DLD1 (cell line): ENCODE measurements around the gene MAPKAP1.
"Not testable (repeated sequence)": the region's sequence is repeated elsewhere in the genome, so short reads cannot be mapped to it uniquely, and the experiment has no call there.

ENCODE experiments used
- in situ Hi-C: cut with HindIII; loops from 2 replicates; pipeline ENCODE4 v1.10.0; 2017; ENCODE audit warnings: low sequenced_read_pairs

The MAPKAP1 gene

GRCh38 chr9:125609744-125610143 lies 97.3 kb downstream of the MAPKAP1 start:
- in situ Hi-C loops: no loop called here

DNA sequence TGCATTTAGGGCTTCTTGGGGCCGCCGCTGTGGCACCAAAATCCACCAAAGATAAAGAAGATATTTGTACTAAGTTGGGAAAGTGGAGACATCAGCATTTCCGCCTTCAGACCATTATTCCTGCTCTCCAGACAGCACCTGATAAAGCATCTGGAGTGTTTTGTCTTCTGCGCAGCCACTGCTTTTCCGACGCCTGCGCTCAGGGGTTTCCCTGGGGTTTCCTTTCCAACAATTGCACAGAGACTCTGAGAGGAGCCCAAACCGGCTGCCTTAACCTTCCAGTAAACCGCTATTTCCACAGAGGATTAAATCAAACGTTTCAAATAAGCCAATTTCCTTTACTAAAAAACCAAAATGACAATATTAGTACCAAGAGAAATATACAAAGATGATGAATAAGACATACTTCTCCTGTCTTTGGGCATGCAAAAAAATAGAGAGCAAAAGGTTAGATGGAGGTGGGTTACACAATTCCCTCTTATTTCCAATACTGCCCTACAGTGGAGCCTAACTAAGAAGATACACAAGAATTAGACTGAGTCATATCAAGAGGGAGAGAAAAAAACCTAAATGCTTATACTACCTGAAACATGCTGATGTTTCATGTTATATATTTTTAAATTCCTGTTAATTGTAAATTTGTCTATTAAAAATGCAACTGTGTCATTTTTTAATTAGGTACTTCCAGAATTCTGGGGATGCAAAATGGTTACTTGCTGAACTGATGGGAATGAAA lies 98.4 kb downstream of the MAPKAP1 start:
- in situ Hi-C loops: no loop called here

- in situ Hi-C loops: no loop called here
These were observed 102.8 kb downstream of the MAPKAP1 start for GRCh38 chr9:125604196-125604595.

GRCh38 chr9:125603478-125604021 lies 103.5 kb downstream of the MAPKAP1 start:
- in situ Hi-C loops: no loop called here

DNA sequence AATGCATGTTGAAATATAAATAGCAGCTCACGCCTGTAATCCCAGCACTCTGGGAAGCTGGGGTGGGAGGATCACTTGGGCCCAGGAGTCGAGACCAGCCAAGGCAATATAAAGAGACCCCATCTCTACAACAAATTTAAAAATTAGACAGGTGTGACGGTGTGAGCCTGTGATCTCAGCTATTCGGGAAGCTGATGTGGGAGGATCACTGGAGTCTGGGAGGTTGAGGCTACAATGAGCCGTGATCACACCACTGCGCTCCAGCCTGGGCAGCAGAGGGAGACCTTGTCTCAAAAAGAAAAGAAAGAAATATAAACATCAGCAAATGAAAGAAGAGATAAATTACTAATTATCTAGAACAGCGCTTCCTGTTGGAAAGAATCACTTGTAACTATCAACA lies 105.0 kb downstream of the MAPKAP1 start:
- in situ Hi-C loops: no loop called here

DNA sequence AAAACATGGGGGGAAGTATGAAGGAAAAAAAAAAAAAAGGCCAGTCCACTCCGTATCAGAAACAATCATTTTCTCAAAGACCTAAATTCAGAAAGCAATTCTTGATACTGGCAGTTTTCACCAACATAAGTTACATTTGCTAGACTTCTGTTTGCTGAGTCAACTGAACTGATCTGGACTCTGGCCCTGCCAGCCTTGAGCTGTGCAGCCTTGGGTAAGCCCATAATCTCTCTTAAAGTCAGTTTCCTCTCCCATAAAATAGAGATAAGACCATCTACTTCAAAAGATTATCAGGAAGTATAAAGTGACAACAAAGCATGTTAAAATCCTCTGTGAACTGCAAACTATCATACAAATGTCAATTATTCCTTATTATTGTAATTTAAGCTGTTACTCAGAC lies 106.8 kb downstream of the MAPKAP1 start:
- in situ Hi-C loops: no loop called here

DNA sequence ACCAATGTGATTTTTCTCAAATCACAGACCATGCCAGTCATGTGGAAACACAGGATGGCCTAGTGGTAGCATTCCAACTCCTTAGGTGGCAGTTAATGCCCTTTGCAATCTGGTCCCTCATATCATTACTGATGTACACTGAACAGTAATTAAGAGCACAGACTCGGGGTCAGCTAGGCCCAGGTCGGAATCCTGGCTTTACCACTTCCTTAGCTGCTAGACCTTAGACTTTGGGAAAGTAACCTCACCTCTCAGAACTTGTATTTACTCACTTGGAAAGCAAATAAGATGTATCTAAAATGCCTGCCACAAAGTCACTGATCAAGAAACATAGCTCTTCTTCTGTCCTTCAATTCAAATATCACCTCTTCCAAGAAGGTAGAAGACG lies 112.8 kb downstream of the MAPKAP1 start:
- in situ Hi-C loops: no loop called here

DNA sequence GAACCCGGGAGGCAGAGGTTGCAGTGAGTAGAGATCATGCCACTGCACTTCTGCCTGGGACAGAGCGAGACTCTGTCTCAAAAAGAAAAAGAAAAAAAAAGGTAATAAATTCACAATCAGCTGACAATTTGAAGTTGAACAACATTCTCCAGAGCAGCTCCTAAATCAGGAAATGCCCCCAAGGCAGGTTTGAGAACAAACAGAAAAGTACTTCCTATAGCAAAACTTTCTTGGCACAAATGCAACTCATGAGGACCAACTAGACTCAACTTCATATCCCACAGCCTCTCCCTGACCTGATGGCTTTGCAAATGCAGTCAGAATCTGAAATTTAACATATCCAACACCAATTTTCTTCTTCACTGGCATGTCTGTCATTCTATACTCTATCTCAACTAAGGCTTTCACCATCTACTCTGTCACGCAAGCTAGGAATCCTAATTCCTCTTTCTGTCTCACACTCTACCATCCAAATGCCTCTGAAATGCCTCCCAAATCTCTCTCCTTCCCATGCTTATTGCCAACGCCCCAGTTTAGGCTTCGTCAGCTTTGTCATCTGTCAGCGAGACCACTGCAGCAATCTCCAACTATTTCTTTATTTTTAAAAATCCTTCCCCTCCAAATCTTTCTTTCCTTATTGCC lies 113.3 kb downstream of the MAPKAP1 start:
- in situ Hi-C loops: no loop called here

GRCh38 chr9:125591888-125592287 lies 115.1 kb downstream of the MAPKAP1 start:
- in situ Hi-C loops: no loop called here

- in situ Hi-C loops: no loop called here
These were observed 115.8 kb downstream of the MAPKAP1 start for GRCh38 chr9:125591245-125591644.

- in situ Hi-C loops: no loop called here
These were observed 117.7 kb downstream of the MAPKAP1 start for GRCh38 chr9:125589287-125589686.

GRCh38 chr9:125587819-125588460 lies 119.1 kb downstream of the MAPKAP1 start:
- in situ Hi-C loops: no loop called here

- in situ Hi-C loops: no loop called here
These were observed 120.9 kb downstream of the MAPKAP1 start for GRCh38 chr9:125586172-125586511.

DNA sequence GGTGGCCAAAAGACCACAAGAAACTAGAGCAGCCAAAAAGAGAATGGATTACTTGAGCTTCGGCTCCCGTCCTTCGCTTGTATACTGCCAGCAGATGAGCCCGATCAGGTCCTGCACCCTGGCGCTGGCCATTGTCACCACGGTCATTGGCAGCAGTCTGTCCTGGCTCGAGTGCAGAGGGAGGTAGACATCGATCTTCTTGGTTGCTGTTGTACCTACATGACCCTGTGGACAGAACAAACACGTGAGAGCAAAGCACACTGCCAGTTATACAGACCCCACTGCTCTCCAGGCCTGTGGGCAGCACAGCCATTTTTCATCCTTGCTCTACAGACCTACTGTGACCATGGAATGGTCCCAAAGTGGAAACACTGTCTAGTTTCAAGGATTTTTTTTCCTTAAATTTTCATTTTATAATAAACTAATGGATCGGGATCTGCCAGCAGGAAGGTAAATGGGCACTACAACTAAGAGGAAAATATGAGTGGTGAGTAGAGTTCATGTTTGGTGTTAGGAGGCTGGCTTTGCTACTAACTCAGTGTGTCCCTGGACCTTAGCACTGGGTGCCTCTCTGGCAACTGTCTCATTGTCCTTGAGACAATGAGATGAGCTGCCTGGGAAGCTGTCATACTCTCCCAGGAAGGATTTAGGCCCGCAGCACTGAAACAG lies 121.4 kb downstream of the MAPKAP1 start:
- in situ Hi-C loops: no loop called here

DNA sequence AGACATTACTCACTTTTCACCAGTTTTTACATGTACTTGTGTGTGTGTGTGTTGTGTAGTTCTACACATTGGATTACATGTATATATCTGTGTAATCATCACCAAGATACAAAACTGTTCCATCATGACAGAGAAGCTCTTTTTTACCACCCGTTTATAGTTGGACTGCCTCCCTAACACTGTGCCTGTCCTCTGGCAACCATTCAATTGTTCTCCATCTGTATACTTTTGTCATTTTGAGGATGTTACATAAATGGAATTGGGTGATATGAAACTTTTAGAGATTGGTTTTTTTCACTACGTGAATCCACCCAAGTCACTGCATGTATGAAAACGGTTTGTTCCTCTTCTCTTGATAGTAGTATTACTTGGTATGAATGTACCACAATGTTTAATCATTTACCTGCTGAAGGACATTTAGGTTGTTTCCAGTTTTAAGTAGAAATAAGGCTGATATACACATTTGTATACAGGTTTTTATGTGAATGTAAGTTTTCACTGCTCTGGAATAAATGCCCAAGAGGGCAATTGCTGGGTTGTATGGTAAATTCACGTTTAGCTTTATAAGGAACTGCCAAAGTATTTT lies 126.2 kb downstream of the MAPKAP1 start:
- in situ Hi-C loops: no loop called here

DNA sequence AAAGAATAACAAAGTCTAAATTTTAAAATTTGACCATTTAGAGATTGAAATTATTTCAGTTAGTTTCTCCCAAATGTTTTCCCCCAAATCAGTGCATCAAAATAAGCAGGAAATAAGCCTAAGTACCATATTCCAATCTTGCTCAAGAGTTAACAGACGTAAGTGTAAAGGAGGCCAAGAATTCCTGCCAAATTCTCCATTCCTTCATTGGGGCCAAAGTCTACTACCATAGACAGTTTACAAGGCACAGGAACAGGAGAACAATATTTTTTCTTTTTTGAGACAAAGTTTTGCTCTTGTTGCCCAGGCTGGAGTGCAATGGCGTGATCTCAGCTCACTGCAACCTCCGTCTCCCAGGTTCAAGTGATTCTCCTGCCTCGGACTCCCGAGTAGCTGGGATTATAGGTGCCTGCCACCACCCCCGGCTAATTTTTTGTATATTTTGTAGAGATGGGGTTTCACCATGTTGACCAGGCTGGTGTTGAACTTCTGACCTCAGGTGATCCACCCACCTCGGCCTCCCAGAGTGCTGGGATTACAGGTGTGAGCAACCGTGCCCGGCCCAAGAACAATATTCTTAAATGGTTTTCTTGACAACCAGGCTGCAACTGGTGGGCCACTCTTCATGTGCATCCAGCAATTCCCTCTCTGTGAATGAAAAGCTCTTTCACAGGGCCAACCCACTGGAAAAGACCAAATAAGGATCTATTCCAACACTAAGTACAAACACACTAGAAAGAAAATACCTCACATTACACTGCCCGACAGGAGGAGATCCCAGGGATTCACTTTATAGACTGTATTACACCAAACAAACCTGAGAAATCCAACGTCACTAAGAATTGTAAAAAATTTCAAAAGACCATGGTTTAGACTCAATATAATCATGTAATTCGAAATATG lies 127.7 kb downstream of the MAPKAP1 start:
- in situ Hi-C loops: no loop called here

DNA sequence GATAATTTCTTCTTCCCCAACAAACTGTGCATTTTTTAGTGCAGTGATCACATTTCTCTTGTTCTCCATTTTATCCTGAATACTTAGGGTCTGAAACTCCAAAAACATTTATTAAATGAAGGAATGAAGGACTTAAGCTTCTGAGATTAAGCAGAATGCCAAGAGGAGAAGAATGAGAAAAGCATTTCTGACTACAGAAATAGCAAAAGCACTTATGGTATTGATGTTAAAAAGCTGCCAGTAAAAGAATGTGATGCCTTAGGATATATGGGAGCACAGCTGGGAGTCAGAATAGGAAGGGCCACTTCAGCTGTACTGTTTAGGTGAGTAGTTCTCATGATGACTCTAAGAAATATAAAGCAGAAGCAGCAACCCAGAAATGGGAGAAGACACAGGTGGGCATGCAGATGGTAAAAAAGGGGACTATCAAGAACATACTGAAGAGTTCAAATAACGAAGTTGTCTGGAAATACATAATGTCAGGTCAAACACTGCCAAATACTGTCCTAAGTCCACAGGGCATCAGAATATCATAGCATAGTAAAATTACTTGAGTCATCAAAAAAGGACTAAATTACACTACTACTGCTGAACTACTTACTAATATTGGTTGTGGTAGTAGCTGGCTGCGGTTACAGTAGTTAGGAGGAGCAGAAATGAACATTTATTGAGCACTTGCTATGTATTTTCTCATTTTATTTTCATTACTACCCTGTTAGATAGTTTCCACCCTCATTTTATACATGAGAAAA lies 132.7 kb downstream of the MAPKAP1 start:
- in situ Hi-C loops: no loop called here

- in situ Hi-C loops: not testable (repeated sequence)
These were observed 134.5 kb downstream of the MAPKAP1 start for GRCh38 chr9:125572461-125572860.

- in situ Hi-C loops: not testable (repeated sequence)
These were observed 135.2 kb downstream of the MAPKAP1 start for GRCh38 chr9:125571824-125572223.
